Measurements from ENCODE around the gene ZNRF1.

Gene ZNRF1

DNA sequence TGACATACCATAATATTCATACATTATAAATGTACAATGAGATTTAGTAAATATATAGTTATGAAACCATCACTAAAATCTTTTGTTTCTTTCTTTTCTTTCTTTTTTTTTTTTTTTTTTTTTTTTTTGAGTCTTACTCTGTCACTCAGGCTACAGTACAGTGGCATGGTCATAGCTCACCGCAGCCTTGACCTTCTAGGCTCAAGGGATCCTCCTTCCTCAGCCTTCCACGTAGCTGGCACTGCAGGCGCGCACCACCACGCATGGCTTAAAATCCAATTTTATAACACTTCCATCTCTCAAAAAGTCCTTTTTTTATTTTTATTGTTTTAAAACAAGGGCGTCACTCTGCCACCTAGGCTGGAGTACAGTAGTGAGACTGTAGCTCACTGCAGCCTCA lies 41.1 kb downstream of the ZNRF1 start:
- TF ChIP-seq NFIC (IDR thresholded peaks at IDR 0.05): no peak
- TF ChIP-seq EP300 (IDR thresholded peaks at IDR 0.05; ENCODE audit: borderline replicate concordance): no peak
- TF ChIP-seq TAF1 (IDR thresholded peaks at IDR 0.05; ENCODE audit: low read depth): no peak
- no peak for TF ChIP-seq MAX (IDR thresholded peaks at IDR 0.05)
- TF ChIP-seq TCF12 (IDR thresholded peaks at IDR 0.05; ENCODE audit: low read depth): no peak
- TF ChIP-seq, protein P1, sequence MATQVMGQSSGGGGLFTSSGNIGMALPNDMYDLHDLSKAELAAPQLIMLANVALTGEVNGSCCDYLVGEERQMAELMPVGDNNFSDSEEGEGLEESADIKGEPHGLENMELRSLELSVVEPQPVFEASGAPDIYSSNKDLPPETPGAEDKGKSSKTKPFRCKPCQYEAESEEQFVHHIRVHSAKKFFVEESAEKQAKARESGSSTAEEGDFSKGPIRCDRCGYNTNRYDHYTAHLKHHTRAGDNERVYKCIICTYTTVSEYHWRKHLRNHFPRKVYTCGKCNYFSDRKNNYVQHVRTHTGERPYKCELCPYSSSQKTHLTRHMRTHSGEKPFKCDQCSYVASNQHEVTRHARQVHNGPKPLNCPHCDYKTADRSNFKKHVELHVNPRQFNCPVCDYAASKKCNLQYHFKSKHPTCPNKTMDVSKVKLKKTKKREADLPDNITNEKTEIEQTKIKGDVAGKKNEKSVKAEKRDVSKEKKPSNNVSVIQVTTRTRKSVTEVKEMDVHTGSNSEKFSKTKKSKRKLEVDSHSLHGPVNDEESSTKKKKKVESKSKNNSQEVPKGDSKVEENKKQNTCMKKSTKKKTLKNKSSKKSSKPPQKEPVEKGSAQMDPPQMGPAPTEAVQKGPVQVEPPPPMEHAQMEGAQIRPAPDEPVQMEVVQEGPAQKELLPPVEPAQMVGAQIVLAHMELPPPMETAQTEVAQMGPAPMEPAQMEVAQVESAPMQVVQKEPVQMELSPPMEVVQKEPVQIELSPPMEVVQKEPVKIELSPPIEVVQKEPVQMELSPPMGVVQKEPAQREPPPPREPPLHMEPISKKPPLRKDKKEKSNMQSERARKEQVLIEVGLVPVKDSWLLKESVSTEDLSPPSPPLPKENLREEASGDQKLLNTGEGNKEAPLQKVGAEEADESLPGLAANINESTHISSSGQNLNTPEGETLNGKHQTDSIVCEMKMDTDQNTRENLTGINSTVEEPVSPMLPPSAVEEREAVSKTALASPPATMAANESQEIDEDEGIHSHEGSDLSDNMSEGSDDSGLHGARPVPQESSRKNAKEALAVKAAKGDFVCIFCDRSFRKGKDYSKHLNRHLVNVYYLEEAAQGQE (IDR thresholded peaks at IDR 0.05; ENCODE audit: low read depth): no peak
- no peak for TF ChIP-seq YY1 (IDR thresholded peaks at IDR 0.05; ENCODE audit: low read depth)
- no peak for TF ChIP-seq EGR1 (IDR thresholded peaks at IDR 0.05)
- no peak for TF ChIP-seq CREB1 (IDR thresholded peaks at IDR 0.05; ENCODE audit: low read depth)
- TF ChIP-seq RAD21 (IDR thresholded peaks at IDR 0.05; ENCODE audit: low read depth): no peak
- TF ChIP-seq TEAD4 (IDR thresholded peaks at IDR 0.05): no peak
- TF ChIP-seq, protein P2, sequence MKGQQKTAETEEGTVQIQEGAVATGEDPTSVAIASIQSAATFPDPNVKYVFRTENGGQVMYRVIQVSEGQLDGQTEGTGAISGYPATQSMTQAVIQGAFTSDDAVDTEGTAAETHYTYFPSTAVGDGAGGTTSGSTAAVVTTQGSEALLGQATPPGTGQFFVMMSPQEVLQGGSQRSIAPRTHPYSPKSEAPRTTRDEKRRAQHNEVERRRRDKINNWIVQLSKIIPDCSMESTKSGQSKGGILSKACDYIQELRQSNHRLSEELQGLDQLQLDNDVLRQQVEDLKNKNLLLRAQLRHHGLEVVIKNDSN (IDR thresholded peaks at IDR 0.05): no peak
- no peak for TF ChIP-seq ZBTB7A (IDR thresholded peaks at IDR 0.05; ENCODE audit: low read depth)

DNA sequence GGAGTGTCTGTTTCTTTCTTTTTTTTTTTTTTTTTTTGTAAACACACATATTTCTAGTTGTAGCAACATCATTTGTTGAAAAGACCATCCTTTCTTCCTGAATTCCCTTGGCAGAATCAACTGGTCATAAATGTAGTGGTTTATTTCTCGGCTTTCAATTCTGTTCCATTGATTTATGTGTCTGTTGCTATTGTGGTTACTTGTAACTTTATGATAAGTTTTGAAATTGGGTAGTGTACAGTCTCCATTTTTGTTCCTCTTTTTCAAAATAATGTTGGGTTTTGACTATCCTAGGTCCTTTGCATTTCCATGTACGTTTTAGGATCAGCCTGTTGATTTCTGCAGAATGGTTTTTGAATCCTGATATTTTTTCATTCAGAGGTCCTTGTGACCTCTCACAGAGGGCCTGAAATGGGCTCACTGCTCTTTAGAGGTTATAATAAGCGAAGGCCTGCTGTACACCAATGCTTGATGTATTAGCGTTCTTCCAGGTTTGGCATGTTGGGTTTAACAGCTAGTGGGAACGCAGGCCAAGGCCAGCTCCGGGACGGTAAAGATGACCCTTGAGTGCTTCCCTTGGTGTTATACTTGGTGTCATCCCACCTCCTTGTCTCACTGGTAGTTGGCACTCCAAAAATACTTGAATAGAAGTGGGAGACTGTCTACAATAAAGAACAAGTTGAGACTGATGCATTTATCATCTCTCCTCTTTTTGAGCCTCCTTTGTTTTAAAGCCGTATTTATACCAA lies 43.8 kb downstream of the ZNRF1 start:
- TF ChIP-seq FOXM1 (IDR thresholded peaks at IDR 0.05; ENCODE audit: borderline replicate concordance, low read depth) (no peak), MAX (IDR thresholded peaks at IDR 0.05) (no peak), TEAD4 (IDR thresholded peaks at IDR 0.05) (no peak), YY1 (IDR thresholded peaks at IDR 0.05; ENCODE audit: low read depth) (no peak), TCF12 (IDR thresholded peaks at IDR 0.05; ENCODE audit: low read depth) (no peak), CREB1 (IDR thresholded peaks at IDR 0.05; ENCODE audit: low read depth) (no peak), CEBPB (IDR thresholded peaks at IDR 0.05) (no peak), NFIC (IDR thresholded peaks at IDR 0.05) (no peak), ZBTB7A (IDR thresholded peaks at IDR 0.05; ENCODE audit: low read depth) (no peak), RAD21 (IDR thresholded peaks at IDR 0.05; ENCODE audit: low read depth) (no peak; the same call in 1 of the 2 replicates), EGR1 (IDR thresholded peaks at IDR 0.05) (no peak), EP300 (IDR thresholded peaks at IDR 0.05; ENCODE audit: borderline replicate concordance) (no peak), TAF1 (IDR thresholded peaks at IDR 0.05; ENCODE audit: low read depth) (no peak)
- TF ChIP-seq, protein P2 (IDR thresholded peaks at IDR 0.05): no peak
- TF ChIP-seq, protein P1 (IDR thresholded peaks at IDR 0.05; ENCODE audit: low read depth): no peak

- TF ChIP-seq NFIC (IDR thresholded peaks at IDR 0.05) (0 out of 2 replicates have a peak, but pooled peaks have one; percentile 8), CREB1 (IDR thresholded peaks at IDR 0.05; ENCODE audit: low read depth) (no peak), CEBPB (IDR thresholded peaks at IDR 0.05) (0 out of 2 replicates have a peak, but pooled peaks have one; percentile 16)
Measured at GRCh38 chr16:75043175-75043895, 44.5 kb downstream of the ZNRF1 start.

DNA sequence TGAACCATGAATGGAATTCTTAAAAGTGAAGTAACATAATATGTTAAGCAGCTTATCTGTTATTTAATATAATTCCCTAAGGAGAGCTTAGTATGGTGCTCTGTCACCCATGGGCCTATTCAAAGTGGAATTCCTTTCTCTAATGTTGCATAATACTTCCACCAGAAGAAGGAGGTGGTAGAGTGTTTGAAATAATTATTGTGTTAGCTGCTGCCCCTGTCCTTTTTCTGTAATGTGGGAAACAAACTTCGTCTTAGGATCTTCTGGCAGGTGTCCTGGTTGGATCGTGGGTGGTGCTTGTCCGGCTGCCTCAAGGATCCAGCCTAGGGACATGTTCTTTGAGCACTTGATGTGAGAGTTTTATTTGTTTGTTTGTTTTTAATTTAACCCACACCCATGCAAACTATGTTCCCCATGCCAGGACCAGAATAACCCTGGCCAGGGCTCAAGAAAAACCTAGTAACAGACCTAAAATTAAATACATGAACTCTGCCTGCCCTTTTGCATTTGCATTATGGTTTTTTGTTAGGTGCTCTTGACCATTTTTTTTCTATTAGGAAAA lies 46.1 kb downstream of the ZNRF1 start:
- peak; percentile 47; the same call in 1 of the 2 replicates for TF ChIP-seq FOXM1 (IDR thresholded peaks at IDR 0.05; ENCODE audit: borderline replicate concordance, low read depth)
- TF ChIP-seq, protein P2 (IDR thresholded peaks at IDR 0.05): no peak
- no peak for TF ChIP-seq ZBTB7A (IDR thresholded peaks at IDR 0.05; ENCODE audit: low read depth)
- peak; percentile 32 for TF ChIP-seq NFIC (IDR thresholded peaks at IDR 0.05)
- peak; percentile 60 for TF ChIP-seq TEAD4 (IDR thresholded peaks at IDR 0.05)
- TF ChIP-seq CREB1 (IDR thresholded peaks at IDR 0.05; ENCODE audit: low read depth): no peak
- peak; percentile 98 for TF ChIP-seq CEBPB (IDR thresholded peaks at IDR 0.05)
- TF ChIP-seq EP300 (IDR thresholded peaks at IDR 0.05; ENCODE audit: borderline replicate concordance): peak; percentile 52; the same call in 1 of the 2 replicates

GRCh38 chr16:75045424-75045823 lies 46.6 kb downstream of the ZNRF1 start:
- TF ChIP-seq, protein P1 (IDR thresholded peaks at IDR 0.05; ENCODE audit: low read depth): no peak
- TF ChIP-seq YY1 (IDR thresholded peaks at IDR 0.05; ENCODE audit: low read depth) (no peak), NFIC (IDR thresholded peaks at IDR 0.05) (no peak), RAD21 (IDR thresholded peaks at IDR 0.05; ENCODE audit: low read depth) (no peak), EGR1 (IDR thresholded peaks at IDR 0.05) (no peak), MAX (IDR thresholded peaks at IDR 0.05) (no peak), FOXM1 (IDR thresholded peaks at IDR 0.05; ENCODE audit: borderline replicate concordance, low read depth) (no peak), CREB1 (IDR thresholded peaks at IDR 0.05; ENCODE audit: low read depth) (no peak), TAF1 (IDR thresholded peaks at IDR 0.05; ENCODE audit: low read depth) (no peak), EP300 (IDR thresholded peaks at IDR 0.05; ENCODE audit: borderline replicate concordance) (no peak), ZBTB7A (IDR thresholded peaks at IDR 0.05; ENCODE audit: low read depth) (no peak), TCF12 (IDR thresholded peaks at IDR 0.05; ENCODE audit: low read depth) (no peak), TEAD4 (IDR thresholded peaks at IDR 0.05) (no peak), CEBPB (IDR thresholded peaks at IDR 0.05) (no peak)
- TF ChIP-seq, protein P2 (IDR thresholded peaks at IDR 0.05): no peak

Data from Ishikawa (cell line).